Measurements from ENCODE around the gene IPO13.

The IPO13 gene

GRCh38 chr1:43951021-43951985 lies 4.6 kb downstream of the IPO13 start:
- no peak for DNase-seq (ENCODE audit: low spot score)

- no peak for DNase-seq (ENCODE audit: low spot score)
Measured at GRCh38 chr1:43952731-43953346, 6.1 kb downstream of the IPO13 start.

- no peak for DNase-seq (ENCODE audit: low spot score)
Measured at GRCh38 chr1:43953361-43953760, 6.6 kb downstream of the IPO13 start.

- DNase-seq (ENCODE audit: low spot score), result peak; percentile 94
Measured at GRCh38 chr1:43954036-43954435, 7.3 kb downstream of the IPO13 start.

GRCh38 chr1:43956234-43956633 lies 9.5 kb downstream of the IPO13 start:
- DNase-seq (ENCODE audit: low spot score), result no peak

GRCh38 chr1:43957407-43958040 lies 10.8 kb downstream of the IPO13 start:
- no peak for DNase-seq (ENCODE audit: low spot score)

- no peak for DNase-seq (ENCODE audit: low spot score)
Measured at GRCh38 chr1:43958351-43959255, 11.9 kb downstream of the IPO13 start.

GRCh38 chr1:43960798-43961197 lies 14.0 kb downstream of the IPO13 start:
- no peak for DNase-seq (ENCODE audit: low spot score)

- no peak for DNase-seq (ENCODE audit: low spot score)
Measured at GRCh38 chr1:43961692-43962091, 14.9 kb downstream of the IPO13 start.

- peak; percentile 76 for DNase-seq (ENCODE audit: low spot score)
Measured at GRCh38 chr1:43962324-43962723, 15.6 kb downstream of the IPO13 start.

GRCh38 chr1:43963006-43963405 lies 16.3 kb downstream of the IPO13 start:
- DNase-seq (ENCODE audit: low spot score), result no peak

- DNase-seq (ENCODE audit: low spot score), result no peak
Measured at GRCh38 chr1:43963890-43964289, 17.1 kb downstream of the IPO13 start.

GRCh38 chr1:43965316-43965715 lies 18.6 kb downstream of the IPO13 start:
- DNase-seq (ENCODE audit: low spot score), result no peak

- no peak for DNase-seq (ENCODE audit: low spot score)
Measured at GRCh38 chr1:43968348-43968948, 21.7 kb downstream of the IPO13 start.

GRCh38 chr1:43969416-43969745 lies 22.6 kb downstream of the IPO13 start:
- DNase-seq (ENCODE audit: low spot score), result no peak

GRCh38 chr1:43969746-43970466 lies 23.2 kb downstream of the IPO13 start, which contains the start of gene DPH2:
Gene DPH2 (plus strand): TSS chr1:43970010. CDS start chr1:43970176, 166 bp downstream.
- peak; percentile 97 for DNase-seq (ENCODE audit: low spot score)

GRCh38 chr1:43970502-43970901 lies 23.8 kb downstream of the IPO13 start:
- DNase-seq (ENCODE audit: low spot score), result no peak

- no peak for DNase-seq (ENCODE audit: low spot score)
Measured at GRCh38 chr1:43970911-43971310, 24.2 kb downstream of the IPO13 start.

GRCh38 chr1:43971336-43971980 lies 24.7 kb downstream of the IPO13 start:
- DNase-seq (ENCODE audit: low spot score), result no peak

- DNase-seq (ENCODE audit: low spot score), result no peak
Measured at GRCh38 chr1:43973981-43974442, 27.3 kb downstream of the IPO13 start.
